ENCODE results near the gene PTF1A.

PTF1A gene, protein sequence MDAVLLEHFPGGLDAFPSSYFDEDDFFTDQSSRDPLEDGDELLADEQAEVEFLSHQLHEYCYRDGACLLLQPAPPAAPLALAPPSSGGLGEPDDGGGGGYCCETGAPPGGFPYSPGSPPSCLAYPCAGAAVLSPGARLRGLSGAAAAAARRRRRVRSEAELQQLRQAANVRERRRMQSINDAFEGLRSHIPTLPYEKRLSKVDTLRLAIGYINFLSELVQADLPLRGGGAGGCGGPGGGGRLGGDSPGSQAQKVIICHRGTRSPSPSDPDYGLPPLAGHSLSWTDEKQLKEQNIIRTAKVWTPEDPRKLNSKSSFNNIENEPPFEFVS

DNA sequence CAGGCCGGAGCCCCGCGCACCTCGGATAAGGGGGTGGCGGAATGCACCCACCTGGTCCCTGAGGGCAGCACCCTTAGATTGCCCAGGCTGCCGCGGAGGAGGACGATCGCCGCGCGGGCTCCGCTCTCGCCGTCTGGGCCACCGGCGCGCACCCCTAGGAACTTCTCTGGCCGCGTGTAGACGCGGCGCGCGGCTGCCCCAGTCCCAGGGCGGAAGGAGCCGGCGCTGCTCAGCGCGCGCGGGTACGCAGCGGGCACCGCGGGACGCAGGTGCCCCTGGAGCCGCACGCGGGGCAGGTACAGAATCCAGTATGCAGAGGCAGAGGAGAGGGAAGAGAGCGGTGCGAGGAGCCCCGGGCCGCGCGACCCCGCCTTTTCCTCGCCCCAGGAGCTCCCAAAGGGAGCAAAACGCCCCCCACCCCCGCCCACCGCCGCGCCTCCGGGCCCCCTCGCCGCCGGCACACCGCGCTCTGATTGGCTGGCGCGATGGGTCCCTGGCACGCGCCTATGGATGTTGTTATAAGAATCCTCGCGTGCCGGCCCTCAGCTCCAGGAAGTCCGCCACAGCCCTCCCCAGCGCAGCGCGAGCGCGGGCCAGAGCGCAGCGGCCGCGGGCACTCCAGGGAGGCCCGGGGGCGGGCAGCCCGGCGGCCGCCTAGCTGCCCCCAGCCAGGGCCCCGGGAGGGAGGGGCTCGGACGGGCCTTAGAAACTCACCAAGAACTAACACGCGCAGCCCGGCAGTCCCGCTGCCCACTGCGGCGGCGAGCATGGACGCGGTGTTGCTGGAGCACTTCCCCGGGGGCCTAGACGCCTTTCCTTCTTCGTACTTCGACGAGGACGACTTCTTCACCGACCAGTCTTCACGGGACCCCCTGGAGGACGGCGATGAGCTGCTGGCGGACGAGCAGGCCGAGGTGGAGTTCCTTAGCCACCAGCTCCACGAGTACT, at the start of gene PTF1A:
Gene PTF1A (plus strand): TSS at position 549 of the 948 bp plus-strand sequence. CDS start 219 bp downstream, at position 768.
- Histone ChIP-seq H3K9ac (no peak within 1 kb of the TSS), H3K9me3 (ENCODE audit: control insufficient read depth, low read length) (no peaks in the 10 kb centered on the region), H3K27ac (no peak within 1 kb of the TSS)

DNA sequence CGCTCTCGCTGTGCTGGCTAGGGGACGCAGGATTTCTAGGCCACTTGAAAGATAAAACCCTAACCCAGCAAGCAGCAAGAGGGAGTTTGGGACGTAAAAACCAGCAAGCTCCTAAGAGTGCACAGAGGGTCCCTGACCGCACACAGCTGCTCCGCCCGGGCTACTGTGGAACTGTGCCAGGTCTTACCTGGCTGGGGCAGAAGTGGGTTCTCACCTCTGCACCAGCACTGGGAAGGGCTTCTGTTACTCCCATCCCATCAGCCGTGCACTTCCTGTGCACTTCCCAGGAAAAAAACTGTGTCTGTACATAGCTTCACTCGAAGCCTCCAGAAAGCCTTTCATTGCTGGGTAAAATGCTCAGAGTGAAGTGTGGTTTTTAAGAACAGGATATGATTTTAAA, 45.9 kb upstream of the PTF1A start:
- Histone ChIP-seq H3K9me3 (ENCODE audit: control insufficient read depth, low read length) (no peaks in the 10 kb centered on the region), H3K27me3 (ENCODE audit: control insufficient read depth, insufficient read depth, low read length) (no peaks in the 10 kb centered on the region), H2AFZ (no peak overlapping the region), H3K4me1 (no peaks in the 10 kb centered on the region), H3K9ac (no peak overlapping the region), H3K27ac (no peak overlapping the region), H3K4me2 (ENCODE audit: low read length) (no peak overlapping the region), H3K79me2 (no peaks in the 10 kb centered on the region), H3K4me3 (ENCODE audit: low read depth, low read length) (no peak overlapping the region), H3K36me3 (ENCODE audit: control insufficient read depth, insufficient read depth, low read length) (no peaks in the 10 kb centered on the region)
- TF ChIP-seq, protein P1, sequence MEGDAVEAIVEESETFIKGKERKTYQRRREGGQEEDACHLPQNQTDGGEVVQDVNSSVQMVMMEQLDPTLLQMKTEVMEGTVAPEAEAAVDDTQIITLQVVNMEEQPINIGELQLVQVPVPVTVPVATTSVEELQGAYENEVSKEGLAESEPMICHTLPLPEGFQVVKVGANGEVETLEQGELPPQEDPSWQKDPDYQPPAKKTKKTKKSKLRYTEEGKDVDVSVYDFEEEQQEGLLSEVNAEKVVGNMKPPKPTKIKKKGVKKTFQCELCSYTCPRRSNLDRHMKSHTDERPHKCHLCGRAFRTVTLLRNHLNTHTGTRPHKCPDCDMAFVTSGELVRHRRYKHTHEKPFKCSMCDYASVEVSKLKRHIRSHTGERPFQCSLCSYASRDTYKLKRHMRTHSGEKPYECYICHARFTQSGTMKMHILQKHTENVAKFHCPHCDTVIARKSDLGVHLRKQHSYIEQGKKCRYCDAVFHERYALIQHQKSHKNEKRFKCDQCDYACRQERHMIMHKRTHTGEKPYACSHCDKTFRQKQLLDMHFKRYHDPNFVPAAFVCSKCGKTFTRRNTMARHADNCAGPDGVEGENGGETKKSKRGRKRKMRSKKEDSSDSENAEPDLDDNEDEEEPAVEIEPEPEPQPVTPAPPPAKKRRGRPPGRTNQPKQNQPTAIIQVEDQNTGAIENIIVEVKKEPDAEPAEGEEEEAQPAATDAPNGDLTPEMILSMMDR (IDR thresholded peaks at IDR 0.05), result no peak

More for the DNA sequence above, at the start of gene PTF1A:
- peaks cover 15% of the 10 kb centered on the region for H3K27me3 ChIP-seq (ENCODE audit: control insufficient read depth, insufficient read depth, low read length)
- no peak within 1 kb of the TSS for H3K4me2 ChIP-seq (ENCODE audit: low read length)
- H3K4me1 ChIP-seq, result no peaks in the 10 kb centered on the region
- TF ChIP-seq, protein P1 (IDR thresholded peaks at IDR 0.05), result no peak
- H3K79me2 ChIP-seq, result no peaks in the 10 kb centered on the region
- H3K36me3 ChIP-seq (ENCODE audit: control insufficient read depth, insufficient read depth, low read length), result no peaks in the 10 kb centered on the region
- H3K4me3 ChIP-seq (ENCODE audit: low read depth, low read length), result no peak within 1 kb of the TSS
- no peak within 1 kb of the TSS for H2AFZ ChIP-seq

DNA sequence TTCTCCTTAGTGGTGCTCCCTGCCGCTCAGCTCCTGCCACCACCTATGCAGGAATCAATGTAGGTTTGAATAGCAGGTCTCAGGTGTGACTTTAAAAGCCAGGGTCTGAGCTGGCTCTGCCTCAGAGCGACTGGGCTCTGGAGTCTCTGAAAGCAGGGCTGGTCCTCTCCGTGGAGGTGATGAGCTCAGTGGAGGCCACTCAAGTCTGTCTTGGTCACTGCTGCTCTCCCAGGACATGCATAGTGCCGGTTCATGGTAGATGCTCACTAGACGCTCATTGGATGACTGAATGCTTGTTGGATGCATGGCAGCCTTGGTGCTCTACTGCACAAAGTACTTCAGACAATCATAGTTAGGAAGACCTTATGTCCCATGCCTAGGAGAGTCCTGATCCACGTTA, 45.1 kb upstream of the PTF1A start:
- no peak overlapping the region for H3K4me3 ChIP-seq (ENCODE audit: low read depth, low read length)
- no peaks in the 10 kb centered on the region for H3K4me1 ChIP-seq
- H3K27ac ChIP-seq, result no peak overlapping the region
- H3K79me2 ChIP-seq, result no peaks in the 10 kb centered on the region
- H2AFZ ChIP-seq, result no peak overlapping the region
- H3K27me3 ChIP-seq (ENCODE audit: control insufficient read depth, insufficient read depth, low read length), result no peaks in the 10 kb centered on the region
- H3K9ac ChIP-seq, result no peak overlapping the region
- H3K9me3 ChIP-seq (ENCODE audit: control insufficient read depth, low read length), result no peaks in the 10 kb centered on the region
- no peaks in the 10 kb centered on the region for H3K36me3 ChIP-seq (ENCODE audit: control insufficient read depth, insufficient read depth, low read length)
- no peak overlapping the region for H3K4me2 ChIP-seq (ENCODE audit: low read length)
- TF ChIP-seq, protein P1 (IDR thresholded peaks at IDR 0.05), result no peak

DNA sequence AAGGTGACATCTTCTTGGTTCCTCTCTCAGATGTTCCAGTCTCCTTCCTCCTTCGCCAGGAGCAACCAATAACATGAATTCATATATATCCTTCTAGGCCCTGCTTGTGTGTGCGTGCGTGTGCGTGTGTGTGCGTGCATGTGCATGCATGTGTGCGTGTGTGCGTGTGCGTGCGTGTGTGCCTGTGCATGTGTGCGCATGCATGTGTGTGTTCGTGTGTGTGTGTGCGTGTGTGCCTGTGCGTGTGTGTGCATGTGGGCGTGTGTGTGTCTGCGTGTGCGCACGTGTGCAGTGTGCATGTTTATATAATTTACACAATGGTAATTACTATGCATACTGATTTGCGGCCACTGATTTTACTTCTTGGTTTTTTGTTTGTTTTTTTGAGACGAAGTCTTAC, 43.9 kb upstream of the PTF1A start:
- Histone ChIP-seq H3K9ac (no peak overlapping the region), H3K27ac (no peak overlapping the region), H2AFZ (no peak overlapping the region), H3K9me3 (ENCODE audit: control insufficient read depth, low read length) (no peaks in the 10 kb centered on the region), H3K36me3 (ENCODE audit: control insufficient read depth, insufficient read depth, low read length) (no peaks in the 10 kb centered on the region), H3K4me1 (no peaks in the 10 kb centered on the region), H3K4me2 (ENCODE audit: low read length) (no peak overlapping the region), H3K79me2 (no peaks in the 10 kb centered on the region), H3K4me3 (ENCODE audit: low read depth, low read length) (no peak overlapping the region), H3K27me3 (ENCODE audit: control insufficient read depth, insufficient read depth, low read length) (no peaks in the 10 kb centered on the region)
- TF ChIP-seq, protein P1 (IDR thresholded peaks at IDR 0.05), result no peak

Data from parathyroid adenoma (tissue), 2 donors.